Dermis microvascular lymphatic vessel endothelial cell (primary cell): Measurements from ENCODE around the gene PTGER3. TPM values are rescaled to one million over a fixed set of nuclear protein-coding genes. Genes with fewer than 3 reads are reported as not detected.

Source experiments
- DNase-seq, 2 donors: peaks; one replicate each; pipeline versions ENCODE4 v3.0.0 to v3.0.0-alpha.2; 2010; ENCODE audit warnings: low read depth in 2 of 2
- total RNA-seq: library from RNA; depleted of rRNA; stranded (reverse); fragments of >200 nt; gene quantifications from 2 replicates; pipeline ENCODE4 v1.2.1, GENCODE V29; 2014

PTGER3 gene
- total RNA-seq, 1 donor from 2014 or later = not detected

GRCh38 chr1:71053146-71053545 lies 5.5 kb upstream of the PTGER3 start:
- no peak for DNase-seq

GRCh38 chr1:71049951-71050598 lies 2.5 kb upstream of the PTGER3 start:
- peak; percentile 72 to 75 for DNase-seq

GRCh38 chr1:71046891-71047634 lies 553 bp downstream of the PTGER3 start:
- DNase-seq = no peak

GRCh38 chr1:71045463-71046028 lies 2.1 kb downstream of the PTGER3 start:
- DNase-seq = no peak

GRCh38 chr1:71044833-71045232 lies 2.8 kb downstream of the PTGER3 start:
- no peak for DNase-seq

- DNase-seq = no peak
These were observed 4.6 kb downstream of the PTGER3 start for GRCh38 chr1:71043065-71043464.

GRCh38 chr1:71041806-71042205 lies 5.8 kb downstream of the PTGER3 start:
- no peak for DNase-seq

GRCh38 chr1:71039661-71040262 lies 7.9 kb downstream of the PTGER3 start:
- no peak for DNase-seq

- DNase-seq = no peak
These were observed 8.7 kb downstream of the PTGER3 start for GRCh38 chr1:71038942-71039341.

GRCh38 chr1:71037829-71038620 lies 9.6 kb downstream of the PTGER3 start:
- no peak for DNase-seq

- DNase-seq = no peak
These were observed 10.6 kb downstream of the PTGER3 start for GRCh38 chr1:71037066-71037465.

- no peak for DNase-seq
These were observed 14.5 kb downstream of the PTGER3 start for GRCh38 chr1:71033136-71033535.

- no peak for DNase-seq
These were observed 16.2 kb downstream of the PTGER3 start for GRCh38 chr1:71031426-71031825.

- no peak for DNase-seq
These were observed 17.6 kb downstream of the PTGER3 start for GRCh38 chr1:71030026-71030425.

- no peak for DNase-seq
These were observed 18.6 kb downstream of the PTGER3 start for GRCh38 chr1:71028981-71029380.

- DNase-seq = no peak
These were observed 19.6 kb downstream of the PTGER3 start for GRCh38 chr1:71027991-71028390.

GRCh38 chr1:71026093-71026492 lies 21.5 kb downstream of the PTGER3 start:
- no peak for DNase-seq

GRCh38 chr1:71023515-71023914 lies 24.1 kb downstream of the PTGER3 start:
- DNase-seq = no peak

GRCh38 chr1:71019233-71019969 lies 28.2 kb downstream of the PTGER3 start:
- no peak for DNase-seq

GRCh38 chr1:71018791-71019190 lies 28.8 kb downstream of the PTGER3 start:
- DNase-seq = no peak

- DNase-seq = peak; percentile 0 to 7
These were observed 31.9 kb downstream of the PTGER3 start for GRCh38 chr1:71015745-71016144.
